GM19193 (cell line): Measurements from ENCODE around the gene GRID2.

Source experiments
- POLR2A ChIP-seq: IDR thresholded peaks from 4 replicates; pipeline ENCODE4 v1.6.1; 2011; ENCODE audit not compliant: insufficient read depth, insufficient read length; ENCODE audit errors: extremely low read depth

GRID2 gene

DNA sequence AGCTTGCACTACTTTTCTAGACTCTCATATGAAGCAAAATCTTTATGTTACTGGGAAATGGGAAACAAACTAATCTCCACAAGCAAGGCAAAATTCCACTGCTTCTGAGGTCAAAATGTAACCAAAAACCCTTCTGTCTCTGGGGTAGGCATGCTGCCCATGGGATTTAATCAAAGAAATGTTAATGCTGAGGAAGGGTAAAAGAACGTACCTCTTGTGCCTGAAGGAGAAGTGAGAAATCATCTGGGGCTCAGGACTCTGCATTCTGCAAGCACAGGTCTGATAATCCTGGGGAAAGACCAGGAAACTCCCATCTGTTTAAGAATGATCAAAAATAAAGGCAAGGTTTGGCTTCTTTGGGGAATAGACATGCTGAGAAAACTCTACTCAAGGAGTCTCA is 184.7 kb downstream of the GRID2 start:
- TF ChIP-seq POLR2A = no peak

DNA sequence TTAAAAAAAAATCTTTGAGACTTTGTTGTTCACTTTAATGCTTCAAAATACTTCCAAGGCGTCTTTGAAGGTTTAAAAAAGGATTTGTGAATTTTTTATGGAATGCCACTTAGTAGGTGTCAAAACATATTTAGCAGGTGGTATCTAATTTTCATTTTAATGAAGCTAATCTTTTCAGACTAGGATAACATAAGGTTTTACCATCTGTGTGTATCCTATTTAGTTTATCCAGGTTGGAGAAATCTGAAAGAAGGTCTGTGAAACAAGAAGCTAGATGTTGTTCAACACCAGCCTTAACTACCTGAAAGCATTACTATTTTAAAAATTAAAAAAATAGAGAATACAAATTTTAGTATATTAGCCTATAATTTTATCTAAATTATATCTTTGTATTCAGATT is 193.4 kb downstream of the GRID2 start:
- no peak for TF ChIP-seq POLR2A

DNA sequence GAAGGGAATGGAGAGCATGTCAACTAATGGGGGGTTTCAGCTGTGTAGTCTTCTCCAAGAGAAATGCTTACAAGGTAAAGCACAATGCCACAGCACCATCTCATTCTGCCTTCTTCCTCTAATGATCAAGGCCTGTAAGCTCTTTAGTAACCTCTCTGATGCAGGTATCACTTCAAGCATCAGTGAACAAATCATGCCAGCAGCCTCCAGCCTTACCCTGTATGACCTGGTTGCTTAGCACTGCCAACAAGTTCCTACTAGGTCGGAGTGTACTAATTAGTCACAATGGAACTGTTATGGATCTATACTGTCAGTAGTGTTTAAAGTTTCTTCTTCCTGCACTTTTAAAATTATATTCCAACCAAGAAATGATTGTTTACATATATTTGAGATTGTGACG is 197.7 kb downstream of the GRID2 start:
- TF ChIP-seq POLR2A = no peak

DNA sequence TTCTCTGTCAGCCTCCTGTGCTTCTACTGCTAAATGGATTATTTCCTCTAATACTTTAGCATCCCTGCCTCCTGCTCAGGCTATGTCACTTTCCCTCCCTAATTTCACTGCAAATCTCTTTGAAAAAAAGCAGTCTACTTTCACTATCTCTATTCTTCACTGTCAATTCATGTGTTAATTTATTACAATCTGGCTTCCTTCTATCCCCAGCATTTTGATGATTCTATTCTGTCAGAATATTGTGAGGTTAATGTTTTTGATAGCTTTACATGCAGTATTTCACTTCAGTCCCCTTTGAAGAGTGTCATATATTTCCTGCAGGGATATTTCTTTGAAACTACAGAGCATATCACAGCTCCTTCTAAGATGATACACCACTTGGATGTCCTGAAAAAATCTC is 203.2 kb downstream of the GRID2 start:
- TF ChIP-seq POLR2A = no peak

DNA sequence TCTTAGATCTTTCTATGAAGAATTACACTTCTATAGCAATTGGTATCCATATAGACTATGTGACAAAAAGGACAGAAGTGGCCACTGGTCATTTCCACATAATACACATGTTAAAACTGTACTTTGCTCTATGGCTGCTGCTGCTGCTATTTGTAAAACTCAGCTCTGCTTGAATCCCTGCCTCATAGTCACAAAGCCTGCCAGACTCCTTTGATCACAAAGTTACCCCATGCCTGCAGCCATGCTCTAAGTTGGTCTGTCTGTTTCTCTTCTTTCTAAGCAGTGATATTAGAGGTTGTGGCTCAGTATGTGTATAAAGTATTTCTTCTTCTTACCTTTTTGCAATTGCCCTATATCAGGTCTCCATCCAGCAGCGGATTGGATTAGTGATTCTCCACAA is 210.9 kb downstream of the GRID2 start:
- no peak for TF ChIP-seq POLR2A

DNA sequence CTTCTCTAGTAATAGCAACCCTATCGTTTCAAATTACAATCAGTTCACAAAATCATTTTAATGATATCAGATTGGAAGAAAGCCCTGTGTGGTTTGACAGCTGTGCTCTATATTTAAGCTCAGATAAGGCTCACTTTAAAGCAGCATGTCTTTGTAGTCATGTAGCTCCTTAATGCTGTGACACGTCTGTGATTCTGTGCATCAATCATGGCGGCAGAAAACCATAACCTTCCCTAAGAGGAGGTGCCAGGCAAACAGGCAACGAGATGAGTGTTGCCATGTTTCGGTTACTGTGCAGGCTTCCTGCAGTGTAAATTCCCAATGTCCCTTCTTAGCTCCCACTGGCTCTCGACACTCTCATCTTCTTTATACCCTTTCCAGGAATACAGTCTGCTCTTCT is 212.7 kb downstream of the GRID2 start:
- no peak for TF ChIP-seq POLR2A

DNA sequence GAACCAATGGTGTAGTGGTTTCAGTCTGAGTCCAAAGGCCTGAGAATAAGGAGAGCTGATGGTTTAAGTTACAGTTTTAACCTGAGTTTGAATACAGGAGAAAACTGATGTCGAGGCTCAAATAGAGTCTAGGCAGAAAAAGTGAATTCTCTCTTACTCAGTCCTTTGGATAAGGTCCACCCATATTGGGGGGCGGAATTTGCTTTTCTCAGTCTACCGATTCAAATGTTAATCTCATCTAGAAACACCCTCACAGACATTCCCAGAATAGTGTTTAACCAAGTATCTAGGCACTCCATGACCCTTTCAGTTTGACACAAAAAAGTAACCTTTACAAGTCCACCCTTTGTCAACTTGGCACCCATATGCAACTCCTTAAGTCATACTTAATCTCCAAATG is 216.0 kb downstream of the GRID2 start:
- no peak for TF ChIP-seq POLR2A

DNA sequence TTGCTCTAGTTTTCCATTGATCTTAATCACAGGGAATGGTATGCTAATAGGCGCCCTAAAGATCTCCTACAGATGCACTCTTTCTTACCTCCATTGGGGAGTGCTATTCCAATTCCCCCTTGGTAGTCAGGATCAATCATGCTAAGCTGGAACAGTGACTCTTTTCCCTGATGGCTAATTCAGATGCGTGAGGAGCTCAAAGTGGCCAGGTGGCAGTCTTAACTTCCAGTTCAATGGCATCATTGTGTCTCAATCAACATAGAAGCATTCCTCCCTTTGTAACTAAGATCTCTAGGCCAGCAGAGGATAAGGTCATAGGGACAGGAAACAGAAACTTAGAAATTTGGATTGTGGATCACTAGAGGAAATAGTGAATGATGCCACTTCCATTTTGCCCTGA is 216.8 kb downstream of the GRID2 start:
- no peak for TF ChIP-seq POLR2A

DNA sequence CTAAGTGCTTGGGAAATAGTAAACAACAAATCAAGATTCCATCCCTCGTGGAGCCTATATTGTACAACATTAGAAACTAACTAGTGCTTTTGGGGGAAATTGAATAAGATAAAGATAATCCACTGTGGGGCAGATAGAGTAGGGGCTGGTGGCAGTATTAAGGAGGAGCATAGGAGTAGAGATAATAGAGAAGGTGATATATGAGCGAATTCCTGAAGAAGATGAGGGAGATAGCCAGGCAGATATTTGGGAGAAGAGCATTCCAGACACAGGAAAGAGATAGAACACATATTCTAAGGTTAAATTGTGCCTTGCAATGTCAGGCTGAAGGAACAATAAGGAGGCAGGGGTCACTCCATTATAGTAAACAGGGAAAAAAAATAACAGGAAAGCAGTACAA is 218.2 kb downstream of the GRID2 start:
- no peak for TF ChIP-seq POLR2A

DNA sequence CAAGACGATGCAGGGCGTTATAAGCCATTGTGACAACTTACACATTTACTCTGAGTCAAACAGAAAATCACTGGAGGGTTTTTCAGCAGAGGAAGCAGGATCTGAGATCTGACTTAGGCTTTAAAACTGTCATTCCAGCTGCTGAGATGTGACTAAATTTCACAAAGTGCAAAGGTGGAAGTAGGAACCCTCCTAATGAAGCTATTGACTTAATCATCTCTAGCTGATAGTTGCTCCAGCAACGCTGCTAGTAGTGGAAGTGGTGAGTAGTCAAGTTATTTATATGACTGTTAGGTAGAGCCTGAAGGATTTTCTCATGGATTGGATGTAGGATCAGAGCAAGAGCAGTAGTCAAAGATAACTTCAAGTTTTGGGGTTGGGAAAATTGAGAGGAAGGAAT is 218.6 kb downstream of the GRID2 start:
- no peak for TF ChIP-seq POLR2A

DNA sequence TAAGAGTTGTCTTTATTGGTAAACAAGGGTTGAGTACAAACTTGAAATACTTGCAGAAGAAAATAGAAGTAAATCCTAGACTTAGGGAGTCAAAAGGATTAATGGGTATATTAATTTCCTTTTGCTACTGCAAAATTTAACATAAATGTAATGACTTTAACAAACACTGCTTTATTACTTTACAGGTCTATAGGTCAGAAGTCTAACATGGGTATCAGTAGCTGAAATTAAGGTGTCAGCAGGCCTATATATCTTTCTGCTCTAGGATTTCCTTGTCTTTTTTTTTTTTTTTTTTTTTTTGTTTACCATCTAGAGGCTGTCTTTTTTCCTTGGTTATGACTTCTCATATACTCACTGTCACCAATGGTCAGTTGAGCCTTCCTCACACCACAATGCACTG is 220.4 kb downstream of the GRID2 start:
- TF ChIP-seq POLR2A = no peak

DNA sequence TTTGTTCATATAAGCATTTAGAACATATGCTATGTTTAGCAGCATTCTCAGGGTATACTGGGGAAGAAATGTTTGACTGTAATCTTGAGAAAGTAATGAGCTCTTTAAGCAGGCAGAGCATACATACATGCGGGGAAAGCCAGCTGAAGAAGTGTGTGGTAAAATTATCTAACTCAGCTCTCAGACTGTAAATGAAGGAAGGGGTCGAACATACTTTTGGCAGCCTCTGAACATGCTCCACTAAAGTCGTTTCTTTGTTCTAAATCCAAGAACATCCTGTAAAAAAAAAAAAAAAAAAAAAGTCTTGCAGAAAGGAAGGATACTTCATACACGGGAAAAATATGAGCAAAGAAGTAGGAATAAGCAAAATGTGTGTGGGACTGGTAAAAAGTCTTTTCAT is 224.8 kb downstream of the GRID2 start:
- TF ChIP-seq POLR2A = no peak

DNA sequence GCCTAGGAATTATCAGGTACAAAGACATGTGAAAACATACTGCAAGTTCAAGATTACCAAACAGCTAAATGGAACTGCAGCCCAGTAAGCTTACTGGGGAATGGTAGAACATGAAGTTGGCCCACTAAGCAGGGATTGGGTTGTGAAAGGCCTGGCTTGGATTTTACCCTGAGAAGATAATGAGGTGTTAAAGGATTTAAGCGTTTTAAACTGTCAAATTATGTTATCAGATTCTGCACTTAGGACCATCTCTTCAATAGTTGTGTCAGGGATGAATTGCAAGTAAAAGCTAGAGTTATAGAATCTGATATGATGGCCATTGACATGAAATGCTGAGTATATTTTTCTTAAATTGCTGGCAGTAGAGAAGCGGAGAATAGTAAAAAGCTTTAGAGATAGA is 225.7 kb downstream of the GRID2 start:
- TF ChIP-seq POLR2A = no peak

DNA sequence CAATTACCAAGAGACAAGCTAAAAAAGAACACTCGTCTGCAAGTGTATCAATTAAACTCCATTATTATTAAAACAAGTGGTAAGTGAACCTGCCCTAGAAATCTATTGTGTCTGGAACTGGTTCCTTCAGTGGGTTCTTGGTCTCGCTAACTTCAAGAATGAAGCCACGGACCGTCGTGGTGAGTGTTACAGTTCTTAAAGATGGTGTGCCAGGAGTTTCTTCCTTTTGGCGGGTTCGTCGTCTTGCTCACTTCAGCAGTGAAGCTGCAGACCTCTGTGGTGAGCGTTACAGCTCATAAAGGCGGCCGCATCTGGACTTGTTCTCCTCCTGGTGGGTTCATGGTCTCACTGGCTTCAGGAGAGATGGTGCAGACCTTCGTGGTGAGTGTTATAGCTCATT is 231.8 kb downstream of the GRID2 start:
- no peak for TF ChIP-seq POLR2A

DNA sequence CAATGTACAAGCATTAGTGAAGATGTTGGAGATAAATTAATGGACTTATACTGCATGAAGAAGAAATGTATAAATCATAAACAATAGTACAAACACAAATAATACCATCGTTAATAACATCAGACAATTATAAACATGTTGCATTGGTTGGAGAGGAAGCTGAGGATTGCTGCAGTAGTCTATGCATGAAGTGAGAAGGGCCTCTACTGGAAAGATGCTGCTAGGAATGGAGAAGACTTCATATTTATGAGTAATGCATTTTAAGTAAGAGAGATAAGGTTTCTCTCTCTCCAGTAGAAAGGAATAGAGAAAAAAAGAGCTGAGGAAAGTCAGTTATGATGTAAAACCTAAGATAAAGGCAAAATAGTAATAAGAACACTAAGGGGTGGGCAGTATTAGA is 247.8 kb downstream of the GRID2 start:
- TF ChIP-seq POLR2A = no peak

DNA sequence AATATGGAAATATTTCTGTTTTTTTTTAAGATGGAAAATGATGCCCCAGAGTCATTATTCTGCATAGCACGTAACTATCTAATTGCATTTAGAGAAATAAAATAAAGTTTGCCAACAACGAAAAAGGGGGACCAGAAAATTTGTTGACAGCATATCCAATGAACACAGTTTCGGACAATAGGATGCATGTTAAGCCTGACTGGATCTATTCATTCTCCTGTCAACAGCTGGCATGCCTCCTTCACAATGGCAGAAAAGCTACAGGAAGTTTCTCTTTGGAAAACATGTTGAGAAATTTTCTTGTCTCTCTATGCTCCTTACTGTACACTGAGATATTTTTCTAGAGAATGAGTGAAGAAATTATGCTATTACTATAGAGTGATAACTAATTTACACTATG is 262.5 kb downstream of the GRID2 start:
- TF ChIP-seq POLR2A = no peak

DNA sequence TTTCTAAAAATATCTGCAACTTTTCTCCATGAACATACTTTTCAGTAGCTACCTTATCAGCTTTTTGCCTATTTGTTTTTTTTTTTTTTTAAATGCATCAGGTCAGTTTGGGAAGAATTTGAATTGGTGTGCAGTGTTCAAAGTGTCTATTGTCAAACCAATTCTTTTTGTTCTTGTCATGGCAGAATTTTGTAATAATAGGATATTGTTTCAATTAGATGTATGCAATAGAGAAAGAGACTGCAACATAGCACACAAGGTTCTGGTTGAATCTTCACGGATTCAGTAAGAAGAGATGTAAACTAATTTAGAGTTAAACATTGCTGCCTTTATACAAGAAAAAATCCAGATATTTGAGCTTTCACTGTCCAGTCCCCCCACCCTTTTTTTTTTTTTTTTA is 277.1 kb downstream of the GRID2 start:
- no peak for TF ChIP-seq POLR2A

DNA sequence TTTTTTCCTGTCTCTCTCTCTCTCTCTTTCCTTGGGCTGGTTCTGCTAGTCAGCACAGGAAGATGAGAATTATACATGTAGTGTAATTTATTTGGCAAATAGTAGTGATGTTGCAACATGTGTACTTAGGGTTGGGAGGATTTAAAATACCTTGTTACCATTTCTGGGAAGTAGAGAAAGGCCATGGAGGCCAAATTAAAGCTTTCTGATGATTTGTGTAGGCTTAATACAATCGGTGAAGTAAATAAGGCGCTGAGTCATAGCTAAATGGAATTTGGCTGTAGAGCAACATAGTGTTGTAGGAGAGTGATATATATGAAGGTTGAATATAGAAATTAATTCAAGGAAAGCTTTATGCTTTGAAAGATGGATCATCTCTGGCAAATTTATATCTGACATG is 295.3 kb downstream of the GRID2 start:
- no peak for TF ChIP-seq POLR2A
